Lung (tissue), 12 donors: ENCODE measurements around the gene MINDY4. TPM values are rescaled to one million over a fixed set of nuclear protein-coding genes. Genes with fewer than 3 reads are reported as not detected.

Experiments
- ATAC-seq: fragments of 200-7000 bp; cut with Tn5 transposase; one replicate; pipeline ENCODE4 v1.9.1; 2020; ENCODE audit warnings: moderate number of reproducible peaks; ENCODE audit not compliant: insufficient read depth, low FRiP score
- DNase-seq, 3 donors: peaks; one replicate each; pipeline ENCODE4 v3.0.0-alpha.2; 2013 to 2017
- H3K27ac ChIP-seq, 2 donors: one replicate each; pipeline ENCODE4 v1.5.1; 2013; ENCODE audit warnings: mild to moderate bottlenecking in 2 of 2, moderate library complexity in 2 of 2, control low read depth in 1 of 2, inconsistent platforms in 1 of 2, low read depth in 1 of 2, low read length in 1 of 2
- H3K27me3 ChIP-seq, 3 donors: one replicate each; pipeline ENCODE4 v1.5.1; 2013; ENCODE audit warnings: low read length in 2 of 3; ENCODE audit not compliant: control insufficient read depth in 3 of 3, insufficient read depth in 3 of 3
- H3K36me3 ChIP-seq, 4 donors: one replicate each; pipeline ENCODE4 v1.5.1; 2013; ENCODE audit warnings: low read length in 4 of 4, mild to moderate bottlenecking in 1 of 4, moderate library complexity in 1 of 4; ENCODE audit not compliant: control insufficient read depth in 4 of 4, insufficient read depth in 4 of 4
- H3K4me1 ChIP-seq, 5 donors: one replicate each; pipeline ENCODE4 v1.5.1; 2013; ENCODE audit warnings: low read length in 5 of 5, mild to moderate bottlenecking in 2 of 5, moderate library complexity in 1 of 5; ENCODE audit not compliant: control insufficient read depth in 5 of 5, insufficient read depth in 5 of 5
- H3K4me3 ChIP-seq: one replicate; pipeline ENCODE4 v1.5.1; 2013; ENCODE audit warnings: mild to moderate bottlenecking, control low read depth, moderate library complexity
- H3K9ac ChIP-seq, 2 donors: one replicate each; pipeline ENCODE4 v1.5.1; 2013; ENCODE audit warnings: low read length in 2 of 2, control low read depth in 1 of 2; ENCODE audit not compliant: insufficient read depth in 1 of 2
- H3K9me3 ChIP-seq, 4 donors: one replicate each; pipeline ENCODE4 v1.5.1; 2013; ENCODE audit warnings: low read length in 3 of 4, mild to moderate bottlenecking in 1 of 4, moderate library complexity in 1 of 4; ENCODE audit not compliant: control insufficient read depth in 4 of 4, insufficient read depth in 3 of 4
- CTCF ChIP-seq: IDR thresholded peaks from 2 replicates; pipeline ENCODE4 v1.5.1; 2012; ENCODE audit warnings: mild to moderate bottlenecking; ENCODE audit errors: control extremely low read depth, extremely low read depth
- WGBS, 2 donors: extraction: QIAGEN DNeasy Blood & Tissue Kit; methylation state at CpG; one replicate each; pipeline ENCODE4 v1.1.7; 2013; 5-methylcytosine and 5-hydroxymethylcytosine counted together
- polyA plus RNA-seq, 2 donors: library from polyadenylated mRNA; stranded (reverse); fragments of 200-250 nt; gene quantifications; one replicate each; pipeline ENCODE4 v1.2.1, GENCODE V29; 2013
- total RNA-seq, 2 donors: library from RNA; depleted of rRNA in 1 of 2; stranded (reverse); fragments of >200 nt in 1 of 2; gene quantifications; one replicate each; pipeline ENCODE4 v1.2.1, GENCODE V29; 2014 to 2021
- donor health status: control.
- donor health status: control.
- donor health status: Bipolar disorder and iron deficiency.
- donor health status: healthy.
- donor health status: DM: yes; HTN: yes; CAD: no.

Gene MINDY4
- total and polyA plus RNA-seq, 4 donors = 5.0 to 24.1 (median 10.7) TPM

DNA sequence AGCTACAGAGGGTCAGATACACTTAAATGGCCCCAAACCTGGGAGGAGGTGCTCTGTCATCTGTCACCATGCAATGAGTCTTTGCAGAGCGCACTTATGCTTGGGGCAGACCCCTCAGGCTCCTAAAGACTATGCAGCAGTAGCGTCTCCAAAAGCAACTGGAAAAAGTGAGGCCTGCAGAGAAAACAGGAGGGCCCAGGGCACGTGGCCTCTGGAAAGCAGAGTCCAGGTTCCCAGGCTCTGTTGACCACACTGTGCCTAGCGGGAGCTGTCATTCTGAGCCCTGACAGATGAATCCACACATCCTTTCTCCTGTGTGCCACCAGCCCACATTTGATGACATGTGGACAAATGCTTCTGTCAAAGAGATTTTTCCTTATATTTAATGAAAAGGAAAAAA is 66.4 kb downstream of the MINDY4 start:
- Histone ChIP-seq H3K27me3 (no peaks in the 10 kb centered on the region), H3K36me3 (peaks cover 0 to 9% (median 4%) of the 10 kb centered on the region in 4 donors), H3K4me3 (no peak overlapping the region), H3K27ac (no peak overlapping the region), H3K4me1 (peaks cover 0 to 7% (median 0%) of the 10 kb centered on the region in 5 donors), H3K9ac (no peak overlapping the region), H3K9me3 (peaks cover 0 to 1% (median 0%) of the 10 kb centered on the region in 4 donors)
- DNase-seq = no peak
- no peak for ATAC-seq
- no peak for TF ChIP-seq CTCF
- WGBS, 2 donors = 95 to 97% methylated on average over 4 of the region's 4 CpGs

DNA sequence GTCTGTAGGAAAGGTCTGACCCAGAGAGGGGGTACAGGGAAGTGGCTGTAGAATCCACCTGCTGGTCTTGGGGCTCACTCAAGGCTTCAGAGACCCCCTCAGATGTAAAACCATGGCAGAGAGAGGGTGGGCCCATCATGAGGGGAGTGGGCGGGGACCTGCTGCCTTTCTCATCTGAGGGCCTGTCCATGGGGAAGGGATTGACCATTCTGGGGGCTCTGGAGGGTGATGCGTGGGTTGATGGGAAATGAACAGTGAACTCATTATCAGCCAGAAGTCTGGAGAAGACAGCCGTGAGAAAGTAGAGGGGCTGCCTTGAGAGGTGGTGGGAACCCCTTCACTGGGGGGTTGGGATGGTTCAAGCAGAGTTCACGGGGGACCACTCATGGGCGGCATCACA is 66.8 kb downstream of the MINDY4 start:
- H3K4me3 ChIP-seq = no peak overlapping the region
- H3K27ac ChIP-seq = no peak overlapping the region
- ATAC-seq = no peak
- H3K27me3 ChIP-seq = no peaks in the 10 kb centered on the region
- TF ChIP-seq CTCF = no peak
- no peak overlapping the region for H3K9ac ChIP-seq
- peaks cover 0 to 7% (median 1%) of the 10 kb centered on the region in 5 donors for H3K4me1 ChIP-seq
- WGBS, 2 donors = 95 to 96% methylated on average over 5 of the region's 5 CpGs
- peaks cover 0 to 1% (median 0%) of the 10 kb centered on the region in 4 donors for H3K9me3 ChIP-seq
- H3K36me3 ChIP-seq = peaks cover 0 to 9% (median 4%) of the 10 kb centered on the region in 4 donors
- DNase-seq = no peak

- no peak overlapping the region for H3K9ac ChIP-seq
- H3K27me3 ChIP-seq = no peaks in the 10 kb centered on the region
- H3K4me3 ChIP-seq = no peak overlapping the region
- no peak for TF ChIP-seq CTCF
- no peak overlapping the region for H3K27ac ChIP-seq
- peaks cover 0 to 9% (median 2%) of the 10 kb centered on the region in 4 donors for H3K36me3 ChIP-seq
- WGBS, 2 donors = 79 to 85% methylated on average over 6 of the region's 6 CpGs
- peak in 1 of 3 donors; percentile 23 for DNase-seq
- no peaks in the 10 kb centered on the region for H3K9me3 ChIP-seq
- peaks cover 0 to 23% (median 3%) of the 10 kb centered on the region in 5 donors for H3K4me1 ChIP-seq
- ATAC-seq = no peak
Measured at GRCh38 chr7:30840141-30841024, 69.2 kb downstream of the MINDY4 start.
